SU-DHL-6 (cell line): Measurements from ENCODE around the gene IPO9.

Experiments used
- H2AFZ ChIP-seq: fragments of 200-600 bp; sonication (generic); 2 replicates; pipeline ENCODE4 v1.6.1; 2014; ENCODE audit warnings: low read depth, mild to moderate bottlenecking, moderate library complexity, mixed read lengths, antibody characterized with exemption, low read length; ENCODE audit not compliant: severe bottlenecking
- H3F3A ChIP-seq: fragments of 200-600 bp; shearing (Covaris generic); 2 replicates; pipeline ENCODE4 v1.6.0; 2016; ENCODE audit warnings: antibody characterized with exemption, mild to moderate bottlenecking; ENCODE audit not compliant: insufficient read depth
- H3K27ac ChIP-seq: fragments of 200-600 bp; sonication (generic); 2 replicates; pipeline ENCODE4 v1.5.1; 2016; ENCODE audit warnings: low read depth, mild to moderate bottlenecking, low read length, moderate library complexity, mixed read lengths
- H3K27me3 ChIP-seq: fragments of 200-600 bp; sonication (generic), shearing (Covaris generic); 2 replicates; pipeline ENCODE4 v1.6.0; 2014; ENCODE audit warnings: mild to moderate bottlenecking, low read length
- H3K36me3 ChIP-seq: fragments of 200-600 bp; sonication (generic); 2 replicates; pipeline ENCODE4 v1.6.1; 2014; ENCODE audit warnings: mild to moderate bottlenecking, low read length, mixed read lengths
- H3K4me2 ChIP-seq: fragments of 300-600, 200-600 bp; shearing (Covaris generic), sonication (generic); 2 replicates; pipeline ENCODE4 v1.6.0; 2014; ENCODE audit warnings: low read length, low read depth, mild to moderate bottlenecking; ENCODE audit not compliant: poor library complexity, severe bottlenecking
- H3K4me3 ChIP-seq: fragments of 200-600 bp; sonication (generic); 2 replicates; pipeline ENCODE4 v1.5.1; 2014; ENCODE audit warnings: antibody characterized with exemption, low read length, mild to moderate bottlenecking, mixed read lengths; ENCODE audit not compliant: insufficient read depth, poor library complexity, severe bottlenecking
- H3K79me2 ChIP-seq: fragments of 200-600 bp; sonication (generic); 2 replicates; pipeline ENCODE4 v1.6.1; 2014; ENCODE audit warnings: mild to moderate bottlenecking, low read length, moderate library complexity; ENCODE audit not compliant: insufficient read depth
- H3K9ac ChIP-seq: fragments of 200-600 bp; sonication (generic); 2 replicates; pipeline ENCODE4 v1.7.0; 2014; ENCODE audit warnings: mild to moderate bottlenecking, low read length
- H3K9me2 ChIP-seq: fragments of 200-600 bp; sonication (generic); replicated peaks from 2 replicates; pipeline ENCODE4 v1.6.1; 2014; ENCODE audit warnings: low read length; ENCODE audit not compliant: insufficient read depth
- H3K9me3 ChIP-seq: fragments of 200-600 bp; sonication (generic); 2 replicates; pipeline ENCODE4 v1.6.1; 2014; ENCODE audit warnings: low read length, mixed read lengths; ENCODE audit not compliant: insufficient read depth
- H4K20me1 ChIP-seq: fragments of 200-600 bp; sonication (generic); 2 replicates; pipeline ENCODE4 v1.6.1; 2014; ENCODE audit warnings: low read depth, mild to moderate bottlenecking, antibody characterized with exemption, low read length, moderate library complexity, mixed read lengths
- EZH2phosphoT487 ChIP-seq: fragments of 200-600 bp; sonication (generic), shearing (Covaris generic); conservative IDR thresholded peaks from 2 replicates; pipeline ENCODE4 v1.6.1; 2018; ENCODE audit warnings: mild to moderate bottlenecking, antibody characterized with exemption, low read length, moderate library complexity, mixed read lengths
- TF ChIP-seq, protein P1 (sequence below): fragments of 200-600 bp; sonication (generic); IDR thresholded peaks from one replicate; pipeline ENCODE4 v1.5.1; 2017; ENCODE audit warnings: antibody characterized with exemption, mild to moderate bottlenecking, low read length, moderate library complexity; ENCODE audit not compliant: insufficient read depth, poor library complexity, severe bottlenecking

IPO9 gene

GRCh38 chr1:201791779-201792173 lies 37.2 kb upstream of the IPO9 start:
- no peak for TF ChIP-seq EZH2phosphoT487
- TF ChIP-seq, protein P1, sequence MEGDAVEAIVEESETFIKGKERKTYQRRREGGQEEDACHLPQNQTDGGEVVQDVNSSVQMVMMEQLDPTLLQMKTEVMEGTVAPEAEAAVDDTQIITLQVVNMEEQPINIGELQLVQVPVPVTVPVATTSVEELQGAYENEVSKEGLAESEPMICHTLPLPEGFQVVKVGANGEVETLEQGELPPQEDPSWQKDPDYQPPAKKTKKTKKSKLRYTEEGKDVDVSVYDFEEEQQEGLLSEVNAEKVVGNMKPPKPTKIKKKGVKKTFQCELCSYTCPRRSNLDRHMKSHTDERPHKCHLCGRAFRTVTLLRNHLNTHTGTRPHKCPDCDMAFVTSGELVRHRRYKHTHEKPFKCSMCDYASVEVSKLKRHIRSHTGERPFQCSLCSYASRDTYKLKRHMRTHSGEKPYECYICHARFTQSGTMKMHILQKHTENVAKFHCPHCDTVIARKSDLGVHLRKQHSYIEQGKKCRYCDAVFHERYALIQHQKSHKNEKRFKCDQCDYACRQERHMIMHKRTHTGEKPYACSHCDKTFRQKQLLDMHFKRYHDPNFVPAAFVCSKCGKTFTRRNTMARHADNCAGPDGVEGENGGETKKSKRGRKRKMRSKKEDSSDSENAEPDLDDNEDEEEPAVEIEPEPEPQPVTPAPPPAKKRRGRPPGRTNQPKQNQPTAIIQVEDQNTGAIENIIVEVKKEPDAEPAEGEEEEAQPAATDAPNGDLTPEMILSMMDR: no peak
- no peaks in the 10 kb centered on the region for H3K9me2 ChIP-seq
- H3K27ac ChIP-seq: no peak overlapping the region
- no peaks in the 10 kb centered on the region for H3K36me3 ChIP-seq
- no peak overlapping the region for H3K4me3 ChIP-seq
- H3K9ac ChIP-seq: no peak overlapping the region
- no peak overlapping the region for H2AFZ ChIP-seq
- no peaks in the 10 kb centered on the region for H3K9me3 ChIP-seq
- no peaks in the 10 kb centered on the region for H4K20me1 ChIP-seq
- no peaks in the 10 kb centered on the region for H3K27me3 ChIP-seq
- no peaks in the 10 kb centered on the region for H3K79me2 ChIP-seq
- no peak overlapping the region for H3K4me2 ChIP-seq
- no peaks in the 10 kb centered on the region for H3F3A ChIP-seq

- Histone ChIP-seq H3K9me3 (no peaks in the 10 kb centered on the region), H3F3A (no peaks in the 10 kb centered on the region), H3K9me2 (no peaks in the 10 kb centered on the region), H3K4me3 (no peak overlapping the region), H3K27me3 (no peaks in the 10 kb centered on the region), H3K36me3 (no peaks in the 10 kb centered on the region), H3K79me2 (no peaks in the 10 kb centered on the region), H4K20me1 (no peaks in the 10 kb centered on the region), H3K4me2 (no peak overlapping the region), H3K27ac (no peak overlapping the region), H2AFZ (no peak overlapping the region), H3K9ac (no peak overlapping the region)
- TF ChIP-seq, protein P1: peak; percentile 93
- no peak for TF ChIP-seq EZH2phosphoT487
These were observed 36.2 kb upstream of the IPO9 start for GRCh38 chr1:201792534-201793305.

- no peak overlapping the region for H3K9ac ChIP-seq
- H4K20me1 ChIP-seq: no peaks in the 10 kb centered on the region
- H3K36me3 ChIP-seq: no peaks in the 10 kb centered on the region
- no peak overlapping the region for H3K4me2 ChIP-seq
- H3K27ac ChIP-seq: no peak overlapping the region
- no peaks in the 10 kb centered on the region for H3K79me2 ChIP-seq
- no peaks in the 10 kb centered on the region for H3F3A ChIP-seq
- no peak overlapping the region for H3K4me3 ChIP-seq
- no peaks in the 10 kb centered on the region for H3K9me3 ChIP-seq
- TF ChIP-seq EZH2phosphoT487: no peak
- TF ChIP-seq, protein P1: no peak
- no peaks in the 10 kb centered on the region for H3K27me3 ChIP-seq
- H3K9me2 ChIP-seq: no peaks in the 10 kb centered on the region
- H2AFZ ChIP-seq: no peak overlapping the region
These were observed 35.5 kb upstream of the IPO9 start for GRCh38 chr1:201793306-201793925.
